AG09309 (cell line): ENCODE data around the gene GDI1.

Experiments used
- DNase-seq: peaks from one replicate; pipeline ENCODE4 v3.0.0-alpha.2; 2010; ENCODE audit warnings: low read depth
- H3K4me3 ChIP-seq: 2 replicates; pipeline ENCODE4 v1.5.1; 2011; ENCODE audit warnings: mild to moderate bottlenecking, low read depth, low read length, moderate library complexity; ENCODE audit not compliant: control insufficient read depth
- CTCF ChIP-seq: IDR thresholded peaks from 2 replicates; pipeline ENCODE4 v1.5.1; 2011; ENCODE audit warnings: mild to moderate bottlenecking, low read depth, low read length, inconsistent platforms; ENCODE audit not compliant: insufficient read depth, control insufficient read depth; ENCODE audit errors: missing control alignments

GDI1 gene

GRCh38 chrX:154457491-154458115, 20.6 kb downstream of the GDI1 start:
- no peak for TF ChIP-seq CTCF
- DNase-seq: no peak

GRCh38 chrX:154458116-154458953, 21.4 kb downstream of the GDI1 start, which contains the start of gene PLXNA3:
Gene PLXNA3 (plus strand): TSS chrX:154458281. CDS start chrX:154460184, 1,903 bp downstream.
- H3K4me3 ChIP-seq: peak within 1 kb of the TSS; percentile 86
- no peak for DNase-seq
- TF ChIP-seq CTCF: no peak

More at GRCh38 chrX:154457491-154458115, 20.6 kb downstream of the GDI1 start:
- H3K4me3 ChIP-seq: peak overlapping the region; percentile 52

GRCh38 chrX:154458954-154459778, 22.2 kb downstream of the GDI1 start:
- no peak for TF ChIP-seq CTCF
- peak overlapping the region; percentile 86 for H3K4me3 ChIP-seq
- DNase-seq: no peak

DNA sequence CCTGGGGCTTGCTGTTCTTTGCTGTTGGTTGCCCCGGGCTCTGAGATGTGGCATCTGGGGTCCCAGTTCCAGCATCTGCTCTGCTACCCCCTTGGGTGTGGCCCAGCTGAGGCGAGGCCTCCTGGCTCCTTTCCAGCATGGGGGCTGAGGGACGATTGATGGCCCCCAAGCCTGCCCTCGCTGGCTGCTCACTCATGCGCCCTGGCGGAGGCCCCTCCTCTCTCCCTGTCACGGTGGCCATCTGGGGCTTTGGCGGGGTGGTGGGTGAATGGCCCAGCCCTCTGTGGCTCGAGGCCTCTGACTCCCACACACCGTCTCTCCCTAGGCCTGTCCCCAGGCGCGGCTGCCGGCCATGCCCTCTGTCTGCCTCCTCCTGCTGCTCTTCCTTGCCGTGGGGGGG, 22.9 kb downstream of the GDI1 start:
- peak overlapping the region; percentile 86 for H3K4me3 ChIP-seq
- TF ChIP-seq CTCF: no peak
- DNase-seq: no peak

GRCh38 chrX:154460326-154460725, 23.4 kb downstream of the GDI1 start:
- peak overlapping the region; percentile 86 for H3K4me3 ChIP-seq
- TF ChIP-seq CTCF: peak; percentile 23
- DNase-seq: no peak

GRCh38 chrX:154462396-154462795, 25.4 kb downstream of the GDI1 start:
- H3K4me3 ChIP-seq: no peak overlapping the region
- TF ChIP-seq CTCF: no peak

More at GRCh38 chrX:154462396-154462795, 25.4 kb downstream of the GDI1 start:
- DNase-seq: no peak
